Suprapubic skin (tissue), 4 donors: Measurements from ENCODE around the gene SLC26A2. TPM values are rescaled to one million over a fixed set of nuclear protein-coding genes. Genes with fewer than 3 reads are reported as not detected.

Source experiments
- DNase-seq, 2 donors: peaks; one replicate each; pipeline ENCODE4 v3.0.0-alpha.2; 2019; ENCODE audit warnings: low spot score in 2 of 2
- H3K27ac ChIP-seq: fragments of 200-600 bp; sonication (generic); one replicate; pipeline ENCODE4 v1.5.1; 2019
- H3K27me3 ChIP-seq: fragments of 200-600 bp; sonication (generic); one replicate; pipeline ENCODE4 v1.5.1; 2019
- H3K36me3 ChIP-seq: fragments of 200-600 bp; sonication (generic); one replicate; pipeline ENCODE4 v1.5.1; 2019
- H3K4me1 ChIP-seq: fragments of 200-600 bp; sonication (generic); one replicate; pipeline ENCODE4 v1.5.1; 2019
- H3K4me3 ChIP-seq: fragments of 200-600 bp; sonication (generic); one replicate; pipeline ENCODE4 v1.5.1; 2019; ENCODE audit warnings: mild to moderate bottlenecking
- H3K9me3 ChIP-seq: fragments of 200-600 bp; sonication (generic); one replicate; pipeline ENCODE4 v1.5.1; 2019
- EP300 ChIP-seq: sonication (generic); formaldehyde crosslinking; IDR thresholded peaks from one replicate; pipeline ENCODE4 v1.6.1; 2017; ENCODE audit warnings: antibody characterized with exemption
- POLR2A ChIP-seq, 2 donors: fragments of 450-650 bp; IDR thresholded peaks; one replicate each; pipeline ENCODE4 v1.6.1; 2017; ENCODE audit warnings: antibody characterized with exemption in 2 of 2, mild to moderate bottlenecking in 2 of 2, moderate library complexity in 2 of 2
- POLR2AphosphoS5 ChIP-seq, 3 donors: sonication (generic); formaldehyde crosslinking; IDR thresholded peaks; one replicate each; pipeline ENCODE4 v1.6.1; 2017; ENCODE audit warnings: antibody characterized with exemption in 3 of 3
- WGBS: methylation state at CpG from one replicate; pipeline ENCODE4 v1.1.5; 2018; 5-methylcytosine and 5-hydroxymethylcytosine counted together
- total RNA-seq, 4 donors: library from RNA; depleted of rRNA; stranded (reverse); fragments of >200 nt; gene quantifications; one replicate each; pipeline ENCODE4 v1.1.0, GENCODE V29; 2016
- TF ChIP-seq, protein P1 (sequence below), 2 donors: fragments of 200-600 bp in 1 of 2; fragments of 450-650 bp in 1 of 2; sonication (generic) in 1 of 2; IDR thresholded peaks; one replicate each; pipeline ENCODE4 v1.5.1; 2016 to 2019; ENCODE audit warnings: antibody characterized with exemption in 2 of 2, mild to moderate bottlenecking in 1 of 2, moderate library complexity in 1 of 2

Gene SLC26A2
- total RNA-seq: 10 to 100 TPM; 29.9 to 62.2 (median 46.0) TPM

DNA sequence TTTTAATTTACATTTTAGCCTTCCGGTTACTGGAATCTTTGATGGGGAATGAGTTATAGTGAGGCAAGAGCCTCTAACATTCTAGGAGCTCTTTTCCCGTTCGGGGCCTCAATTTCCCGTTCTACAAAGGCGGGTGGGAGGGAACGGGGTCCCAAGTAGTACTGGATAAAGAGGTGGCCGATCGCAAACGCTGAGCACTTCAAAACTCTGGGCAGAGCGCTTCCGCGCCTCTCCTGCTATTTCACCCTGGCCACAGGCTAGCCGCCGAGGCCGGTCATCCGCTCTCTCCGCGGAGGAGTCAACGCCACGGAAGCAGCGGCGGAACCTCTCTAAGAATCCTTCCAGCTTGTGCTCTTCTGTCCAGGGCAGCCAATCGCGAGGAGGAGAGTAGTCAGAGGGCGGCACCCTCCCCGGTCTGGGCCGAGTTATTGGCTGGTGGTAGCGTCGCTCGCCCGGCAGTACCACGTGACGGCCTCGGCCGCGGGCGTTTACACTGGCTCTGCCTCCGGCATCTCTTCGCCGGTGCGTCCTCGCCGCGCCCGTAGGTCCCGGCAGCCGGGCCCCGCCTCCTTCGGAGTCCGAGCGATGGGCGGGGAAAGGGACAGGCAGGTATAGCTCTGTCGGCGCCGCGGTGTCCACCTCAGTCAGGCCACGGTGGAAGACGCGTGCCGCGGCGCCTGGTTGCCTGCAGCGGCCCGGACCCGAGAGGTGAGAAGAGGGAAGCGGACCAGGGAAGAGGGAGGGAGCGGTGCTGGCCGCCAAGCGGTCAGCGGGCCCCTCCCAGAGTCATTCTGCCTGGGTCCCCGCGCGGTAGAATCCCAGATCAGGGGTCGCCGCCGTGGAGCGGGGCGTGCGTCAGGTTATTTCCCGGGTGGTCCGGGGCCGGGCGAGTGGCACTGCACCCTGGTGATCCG lies at the start of gene SLC26A2:
TSS of gene SLC26A2 (plus strand) at position 487 of the 914 bp plus-strand sequence. CDS start 16,895 bp downstream, outside the sequence.
- H3K36me3 ChIP-seq: no peaks in the 10 kb centered on the region
- H3K27ac ChIP-seq: peak within 1 kb of the TSS; percentile 92
- peak within 1 kb of the TSS; percentile 94 for H3K4me3 ChIP-seq
- 0% methylated on average over 22 of the region's 84 CpGs for WGBS
- peak; percentile 73 to 85 (median 84) for TF ChIP-seq POLR2AphosphoS5 (IDR thresholded peaks at IDR 0.05)
- peak; percentile 80 to 92 for TF ChIP-seq POLR2A (IDR thresholded peaks at IDR 0.05)
- TF ChIP-seq, protein P1, sequence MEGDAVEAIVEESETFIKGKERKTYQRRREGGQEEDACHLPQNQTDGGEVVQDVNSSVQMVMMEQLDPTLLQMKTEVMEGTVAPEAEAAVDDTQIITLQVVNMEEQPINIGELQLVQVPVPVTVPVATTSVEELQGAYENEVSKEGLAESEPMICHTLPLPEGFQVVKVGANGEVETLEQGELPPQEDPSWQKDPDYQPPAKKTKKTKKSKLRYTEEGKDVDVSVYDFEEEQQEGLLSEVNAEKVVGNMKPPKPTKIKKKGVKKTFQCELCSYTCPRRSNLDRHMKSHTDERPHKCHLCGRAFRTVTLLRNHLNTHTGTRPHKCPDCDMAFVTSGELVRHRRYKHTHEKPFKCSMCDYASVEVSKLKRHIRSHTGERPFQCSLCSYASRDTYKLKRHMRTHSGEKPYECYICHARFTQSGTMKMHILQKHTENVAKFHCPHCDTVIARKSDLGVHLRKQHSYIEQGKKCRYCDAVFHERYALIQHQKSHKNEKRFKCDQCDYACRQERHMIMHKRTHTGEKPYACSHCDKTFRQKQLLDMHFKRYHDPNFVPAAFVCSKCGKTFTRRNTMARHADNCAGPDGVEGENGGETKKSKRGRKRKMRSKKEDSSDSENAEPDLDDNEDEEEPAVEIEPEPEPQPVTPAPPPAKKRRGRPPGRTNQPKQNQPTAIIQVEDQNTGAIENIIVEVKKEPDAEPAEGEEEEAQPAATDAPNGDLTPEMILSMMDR (IDR thresholded peaks at IDR 0.05): no peak
- H3K27me3 ChIP-seq: no peaks in the 10 kb centered on the region
- DNase-seq: peak; percentile 98 to 99
- no peaks in the 10 kb centered on the region for H3K9me3 ChIP-seq
- peaks cover 24% of the 10 kb centered on the region for H3K4me1 ChIP-seq

DNA sequence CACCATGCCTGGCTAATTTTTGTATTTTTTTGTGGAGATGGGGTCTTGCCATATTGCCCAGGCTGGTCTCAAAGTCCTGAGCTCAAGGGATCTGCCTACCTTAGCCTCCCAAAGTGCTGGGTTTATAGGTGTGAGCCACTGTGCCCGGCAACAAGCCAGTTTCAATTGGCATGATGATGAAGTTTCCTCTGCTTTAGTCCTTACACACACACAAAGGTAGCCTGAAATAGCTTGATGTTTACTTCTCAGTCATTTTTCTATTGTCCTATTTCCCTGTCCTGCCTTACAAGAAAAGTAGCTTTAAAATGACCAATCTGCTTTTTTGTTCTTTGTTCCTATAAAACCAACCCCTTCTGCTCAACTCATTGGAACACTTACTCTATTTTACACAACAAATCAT lies 49.5 kb upstream of the SLC26A2 start:
- DNase-seq: no peak
- no peaks in the 10 kb centered on the region for H3K4me1 ChIP-seq

DNA sequence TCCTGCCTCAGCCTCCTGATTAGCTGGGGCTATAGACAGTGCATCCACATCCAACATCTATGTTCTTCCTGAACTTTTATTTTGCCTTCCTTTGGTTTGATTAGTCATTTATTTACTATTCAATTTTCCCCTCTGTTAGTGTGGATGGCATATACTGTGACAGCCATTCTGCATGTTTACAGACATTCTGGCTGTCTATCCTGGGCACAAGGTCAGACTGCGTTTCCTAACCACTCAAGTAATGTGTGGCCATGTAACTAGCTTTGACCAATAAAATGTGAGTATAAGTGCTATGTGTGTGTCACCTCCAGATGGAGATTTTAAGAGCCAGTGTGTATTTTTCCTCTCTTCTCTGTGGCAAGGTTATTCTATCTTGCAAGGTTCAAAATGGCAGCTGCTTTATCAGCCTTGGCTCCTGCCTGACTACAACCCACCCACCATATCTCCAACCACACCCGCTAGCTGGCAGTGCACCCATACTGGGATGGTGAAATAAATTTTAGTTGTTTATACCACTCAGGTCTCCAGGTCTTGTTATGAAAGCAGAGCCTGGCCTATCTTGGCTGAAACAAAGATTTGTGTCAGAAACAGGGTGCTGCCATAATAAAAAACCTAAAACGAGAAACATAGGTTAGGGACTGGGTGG lies 48.2 kb upstream of the SLC26A2 start:
- H3K27ac ChIP-seq: no peak overlapping the region
- H3K4me1 ChIP-seq: no peaks in the 10 kb centered on the region
- no peak overlapping the region for H3K4me3 ChIP-seq
- 81% methylated on average over 3 of the region's 3 CpGs for WGBS
- H3K27me3 ChIP-seq: no peaks in the 10 kb centered on the region
- no peaks in the 10 kb centered on the region for H3K9me3 ChIP-seq
- DNase-seq: no peak
- H3K36me3 ChIP-seq: no peaks in the 10 kb centered on the region
- no peak for TF ChIP-seq POLR2AphosphoS5 (IDR thresholded peaks at IDR 0.05)
- TF ChIP-seq, protein P1 (IDR thresholded peaks at IDR 0.05): no peak

More for the DNA sequence above, 49.5 kb upstream of the SLC26A2 start:
- 92% methylated on average over 1 of the region's 1 CpG for WGBS
- H3K9me3 ChIP-seq: no peaks in the 10 kb centered on the region
- TF ChIP-seq POLR2A (IDR thresholded peaks at IDR 0.05): no peak
- TF ChIP-seq POLR2AphosphoS5 (IDR thresholded peaks at IDR 0.05): no peak
- TF ChIP-seq, protein P1 (IDR thresholded peaks at IDR 0.05): no peak
- TF ChIP-seq EP300: no peak
- H3K27ac ChIP-seq: no peak overlapping the region
- H3K27me3 ChIP-seq: no peaks in the 10 kb centered on the region
- no peak overlapping the region for H3K4me3 ChIP-seq
- H3K36me3 ChIP-seq: no peaks in the 10 kb centered on the region

DNA sequence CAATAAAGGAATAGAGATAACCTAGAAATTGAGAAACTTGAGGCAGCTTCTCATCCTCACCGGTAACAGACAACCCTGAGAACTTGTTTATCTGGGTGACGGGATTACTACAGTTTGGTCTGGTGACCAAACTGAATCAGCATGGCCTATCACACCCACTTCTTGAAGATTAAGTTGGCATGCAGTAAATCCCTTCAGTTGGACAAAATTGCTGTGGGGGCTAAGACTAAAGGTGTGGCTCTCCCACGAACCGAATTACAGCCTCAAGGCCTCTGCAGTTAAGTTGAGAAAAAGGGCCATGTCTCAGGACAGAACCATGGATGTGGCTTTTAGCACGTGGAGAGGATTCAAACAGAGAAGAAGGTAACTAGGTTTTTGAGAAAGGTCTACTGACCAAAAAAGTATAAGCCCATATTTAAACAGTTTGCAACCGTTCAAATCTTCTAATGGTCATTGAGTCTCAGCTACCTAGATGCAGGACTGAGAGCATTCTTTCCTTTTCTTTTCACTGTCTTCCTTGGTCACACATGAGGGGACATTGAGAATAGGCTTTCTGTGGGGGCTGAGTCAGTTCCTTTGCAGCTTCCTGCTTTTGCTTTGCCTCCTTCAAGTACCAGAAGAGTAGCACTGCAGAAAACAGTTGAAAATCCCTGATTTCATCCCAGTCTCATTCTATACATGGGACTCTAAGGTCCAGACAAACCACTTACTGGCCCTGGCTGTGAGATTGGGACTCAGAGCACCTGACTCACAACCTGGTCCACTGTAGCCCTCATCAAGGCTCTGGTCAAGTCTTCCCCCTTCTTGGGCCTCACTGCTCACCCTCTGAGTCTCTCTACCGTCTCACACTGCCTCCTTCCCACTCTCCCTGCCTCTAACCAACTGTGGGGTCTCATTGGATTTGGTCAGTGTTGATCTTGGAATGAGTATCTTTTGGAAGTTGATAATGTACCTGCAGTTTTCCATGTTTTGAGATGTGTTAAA lies 46.8 kb upstream of the SLC26A2 start:
- Histone ChIP-seq H3K27ac (no peak overlapping the region), H3K36me3 (no peaks in the 10 kb centered on the region), H3K9me3 (no peaks in the 10 kb centered on the region), H3K4me3 (no peak overlapping the region), H3K27me3 (no peaks in the 10 kb centered on the region), H3K4me1 (no peaks in the 10 kb centered on the region)
- TF ChIP-seq, protein P1 (IDR thresholded peaks at IDR 0.05): no peak
- no peak for TF ChIP-seq POLR2AphosphoS5 (IDR thresholded peaks at IDR 0.05)
- no peak for TF ChIP-seq EP300
- no peak for TF ChIP-seq POLR2A (IDR thresholded peaks at IDR 0.05)
- WGBS: 60% methylated on average over 7 of the region's 7 CpGs
- no peak for DNase-seq
